Naive B cell (primary cell): ENCODE measurements around the gene ALPK1. TPM values are rescaled to one million over a fixed set of nuclear protein-coding genes. Genes with fewer than 3 reads are reported as not detected.
A peak's percentile ranks its signal among the peaks of the same experiment; 100 is the strongest.

ENCODE experiments used
- ATAC-seq, 2 donors: fragments of 150-1000 bp; cut with Tn5 transposase; 2 replicates each; pipeline ENCODE4 v1.10.0; 2021; ENCODE audit warnings: low read depth in 2 of 2, mild to moderate bottlenecking in 2 of 2, moderate library complexity in 2 of 2
- DNase-seq: peaks from one replicate; pipeline ENCODE4 v3.0.0; 2022
- H3K27ac Mint-ChIP-seq, 6 donors: one replicate each; pipeline ENCODE4 v1.8.0; 2020 to 2022; ENCODE audit warnings: mild to moderate bottlenecking in 6 of 6, mixed read lengths in 6 of 6, moderate library complexity in 5 of 6, inconsistent platforms in 2 of 6
- H3K27me3 Mint-ChIP-seq, 3 donors: one replicate each; pipeline ENCODE4 v1.8.0; 2021 to 2022; ENCODE audit warnings: mixed read lengths in 3 of 3, mild to moderate bottlenecking in 1 of 3
- H3K36me3 Mint-ChIP-seq, 2 donors: one replicate each; pipeline ENCODE4 v1.8.0; 2020 to 2022; ENCODE audit warnings: mixed read lengths in 2 of 2, inconsistent platforms in 1 of 2, mild to moderate bottlenecking in 1 of 2
- H3K4me1 Mint-ChIP-seq, 3 donors: one replicate each; pipeline ENCODE4 v1.8.0; 2020 to 2022; ENCODE audit warnings: mixed read lengths in 3 of 3, inconsistent platforms in 1 of 3, mild to moderate bottlenecking in 1 of 3, moderate library complexity in 1 of 3
- H3K4me3 Mint-ChIP-seq, 8 donors: one replicate each; pipeline ENCODE4 v1.8.0; 2020 to 2022; ENCODE audit warnings: mild to moderate bottlenecking in 8 of 8, mixed read lengths in 8 of 8, moderate library complexity in 8 of 8, inconsistent platforms in 2 of 8
- H3K9me3 Mint-ChIP-seq, 7 donors: one replicate each; pipeline ENCODE4 v1.8.0; 2020 to 2022; ENCODE audit warnings: mixed read lengths in 7 of 7, mild to moderate bottlenecking in 5 of 7, inconsistent platforms in 2 of 7, moderate library complexity in 1 of 7
- polyA plus RNA-seq, 6 donors: library from polyadenylated mRNA; unstranded; fragments of 300-500 nt; fragmentation: Illumina TruSeq; gene quantifications; one replicate each; pipeline ENCODE4 v1.2.3, GENCODE V29; 2021; ENCODE audit warnings: low read depth in 6 of 6

ALPK1 gene
- polyA plus RNA-seq, 6 donors from 2014 or later = 3.9 to 7.3 (median 5.3) TPM; not detected in 1

GRCh38 chr4:112321776-112322684, 24.9 kb downstream of the ALPK1 start:
- ATAC-seq (peak; percentile 78 to 84), DNase-seq (peak; percentile 59)
- Mint-ChIP-seq H3K36me3 (peaks cover 7 to 15% of the 10 kb centered on the region in 2 donors), H3K4me1 (peaks cover 0 to 10% (median 10%) of the 10 kb centered on the region in 3 donors), H3K4me3 (peak overlapping the region in 1 of 8 donors; percentile 66), H3K27ac (peak overlapping the region in 2 of 6 donors; percentile 5 to 40), H3K27me3 (no peaks in the 10 kb centered on the region), H3K9me3 (no peaks in the 10 kb centered on the region)

DNA sequence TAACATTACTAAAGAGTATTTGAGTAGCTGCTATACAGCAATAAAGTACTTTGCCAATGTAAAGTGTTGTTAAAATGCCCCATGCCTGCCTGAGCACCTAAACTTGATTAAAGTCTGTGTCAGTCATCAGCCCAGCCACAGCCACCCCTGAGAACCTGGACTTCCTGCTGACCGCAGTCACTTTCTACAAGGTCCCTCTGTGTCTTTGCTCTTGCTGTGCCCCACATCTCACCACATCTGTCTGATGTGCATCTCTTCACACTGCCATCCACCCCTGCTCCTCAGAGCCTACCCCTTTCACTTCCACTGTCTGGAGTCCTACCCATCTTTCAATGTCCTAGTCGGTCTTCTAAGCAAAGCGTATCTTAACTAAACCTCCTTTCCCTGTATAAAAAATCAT, 25.7 kb downstream of the ALPK1 start:
- Mint-ChIP-seq H3K36me3 (peaks cover 7 to 15% of the 10 kb centered on the region in 2 donors), H3K4me3 (no peak overlapping the region), H3K4me1 (peaks cover 0 to 13% (median 10%) of the 10 kb centered on the region in 3 donors), H3K27me3 (no peaks in the 10 kb centered on the region), H3K9me3 (no peaks in the 10 kb centered on the region), H3K27ac (peak overlapping the region in 3 of 6 donors; percentile 21 to 74 (median 72))
- no peak for DNase-seq
- ATAC-seq = no peak

DNA sequence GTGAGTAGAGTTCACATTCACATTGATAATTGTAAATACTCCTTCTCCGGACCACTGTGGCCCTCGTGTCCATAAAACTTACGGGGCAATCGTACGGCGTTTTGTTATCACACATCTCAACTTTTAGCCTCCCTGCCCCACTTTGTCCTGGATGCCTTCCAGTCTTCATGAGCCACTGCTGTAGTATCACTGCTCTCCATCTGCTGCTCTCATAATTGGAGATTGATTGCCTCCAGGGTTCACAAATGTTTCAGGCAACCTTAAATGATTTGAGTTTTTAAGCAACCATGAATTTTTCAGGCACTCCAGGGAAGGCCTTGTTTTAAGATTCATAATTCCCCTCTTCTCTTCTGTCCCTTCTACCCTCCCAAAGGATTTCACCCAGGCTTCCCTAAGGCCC, 28.4 kb downstream of the ALPK1 start:
- Mint-ChIP-seq H3K4me1 (peaks cover 0 to 10% (median 6%) of the 10 kb centered on the region in 3 donors), H3K9me3 (no peaks in the 10 kb centered on the region), H3K27ac (peak overlapping the region in 2 of 6 donors; percentile 9 to 15), H3K4me3 (no peak overlapping the region), H3K27me3 (no peaks in the 10 kb centered on the region), H3K36me3 (peaks cover 7 to 15% of the 10 kb centered on the region in 2 donors)
- DNase-seq = no peak
- no peak for ATAC-seq

- DNase-seq = peak; percentile 36
- H3K27me3 Mint-ChIP-seq = no peaks in the 10 kb centered on the region
- peaks cover 7 to 21% of the 10 kb centered on the region in 2 donors for H3K36me3 Mint-ChIP-seq
- H3K4me1 Mint-ChIP-seq = peaks cover 0 to 6% (median 0%) of the 10 kb centered on the region in 3 donors
- peak; percentile 25 to 54 for ATAC-seq
- no peak overlapping the region for H3K4me3 Mint-ChIP-seq
- no peak overlapping the region for H3K27ac Mint-ChIP-seq
- no peaks in the 10 kb centered on the region for H3K9me3 Mint-ChIP-seq
These were observed 31.0 kb downstream of the ALPK1 start for GRCh38 chr4:112327965-112328733.

DNA sequence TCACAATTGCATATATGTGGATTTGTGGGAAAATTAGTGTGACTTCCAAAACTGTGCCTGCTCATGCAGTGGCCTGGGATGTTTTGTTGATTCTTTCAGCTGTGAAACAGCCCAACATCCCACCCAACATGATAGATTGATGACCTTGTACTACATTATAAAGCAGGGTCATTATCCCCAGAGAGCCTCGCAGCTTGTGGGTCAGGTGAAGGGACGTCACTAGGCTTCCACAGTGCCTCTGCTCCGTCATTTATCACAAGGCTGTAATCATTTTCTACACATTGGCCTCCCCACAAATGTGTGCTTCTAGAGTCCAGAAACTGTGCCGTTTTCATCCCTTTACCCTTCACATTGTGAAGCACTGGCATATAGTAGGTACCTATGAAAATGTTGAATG, 31.6 kb downstream of the ALPK1 start:
- ATAC-seq (no peak), DNase-seq (no peak)
- peaks cover 7 to 21% of the 10 kb centered on the region in 2 donors for H3K36me3 Mint-ChIP-seq
- peak overlapping the region in 1 of 6 donors; percentile 41 for H3K27ac Mint-ChIP-seq
- H3K4me3 Mint-ChIP-seq = no peak overlapping the region
- no peaks in the 10 kb centered on the region for H3K27me3 Mint-ChIP-seq
- H3K9me3 Mint-ChIP-seq = no peaks in the 10 kb centered on the region
- H3K4me1 Mint-ChIP-seq = peaks cover 0 to 6% (median 0%) of the 10 kb centered on the region in 3 donors

GRCh38 chr4:112329672-112330375, 32.7 kb downstream of the ALPK1 start:
- ATAC-seq (no peak), DNase-seq (no peak)
- H3K4me3 Mint-ChIP-seq = no peak overlapping the region
- H3K9me3 Mint-ChIP-seq = no peaks in the 10 kb centered on the region
- no peaks in the 10 kb centered on the region for H3K27me3 Mint-ChIP-seq
- H3K27ac Mint-ChIP-seq = peak overlapping the region in 2 of 6 donors; percentile 37 to 94
- peaks cover 7 to 20% of the 10 kb centered on the region in 2 donors for H3K36me3 Mint-ChIP-seq
- peaks cover 0 to 6% (median 0%) of the 10 kb centered on the region in 3 donors for H3K4me1 Mint-ChIP-seq

DNA sequence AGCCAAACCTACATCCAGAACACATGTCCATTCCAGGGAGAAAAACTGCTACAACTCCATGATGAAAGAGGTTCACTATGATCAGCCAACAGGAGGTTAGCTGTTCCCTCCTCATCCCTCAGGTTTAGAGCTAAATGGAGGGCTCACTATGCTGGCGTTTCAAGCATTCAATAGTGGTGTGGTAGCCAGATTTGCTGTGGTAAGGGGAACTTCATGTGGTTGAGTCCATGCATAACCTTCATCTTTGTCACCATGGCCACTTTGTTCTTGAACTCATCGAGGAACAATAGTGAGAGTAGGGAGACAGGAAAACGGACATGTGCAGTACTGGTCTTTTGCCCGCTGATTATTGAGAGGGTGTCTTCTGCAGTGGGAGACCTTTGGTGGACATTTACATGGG, 33.8 kb downstream of the ALPK1 start:
- no peak for ATAC-seq
- no peaks in the 10 kb centered on the region for H3K27me3 Mint-ChIP-seq

GRCh38 chr4:112332398-112332797, 35.2 kb downstream of the ALPK1 start:
- DNase-seq (no peak), ATAC-seq (no peak)
- Mint-ChIP-seq H3K36me3 (peaks cover 0 to 5% of the 10 kb centered on the region in 2 donors), H3K4me3 (no peak overlapping the region), H3K27me3 (no peaks in the 10 kb centered on the region), H3K9me3 (no peaks in the 10 kb centered on the region), H3K27ac (no peak overlapping the region), H3K4me1 (peaks cover 0 to 6% (median 0%) of the 10 kb centered on the region in 3 donors)

More for the DNA sequence above, 33.8 kb downstream of the ALPK1 start:
- no peak for DNase-seq
- H3K4me1 Mint-ChIP-seq = peaks cover 0 to 6% (median 0%) of the 10 kb centered on the region in 3 donors
- no peaks in the 10 kb centered on the region for H3K9me3 Mint-ChIP-seq
- H3K27ac Mint-ChIP-seq = no peak overlapping the region
- no peak overlapping the region for H3K4me3 Mint-ChIP-seq
- H3K36me3 Mint-ChIP-seq = peaks cover under 1 to 9% of the 10 kb centered on the region in 2 donors

- Mint-ChIP-seq H3K4me1 (no peaks in the 10 kb centered on the region), H3K9me3 (no peaks in the 10 kb centered on the region), H3K4me3 (no peak overlapping the region), H3K27ac (no peak overlapping the region), H3K36me3 (peaks cover 0 to 5% of the 10 kb centered on the region in 2 donors), H3K27me3 (no peaks in the 10 kb centered on the region)
- no peak for DNase-seq
- ATAC-seq = no peak
These were observed 42.9 kb downstream of the ALPK1 start for GRCh38 chr4:112340023-112340422.

DNA sequence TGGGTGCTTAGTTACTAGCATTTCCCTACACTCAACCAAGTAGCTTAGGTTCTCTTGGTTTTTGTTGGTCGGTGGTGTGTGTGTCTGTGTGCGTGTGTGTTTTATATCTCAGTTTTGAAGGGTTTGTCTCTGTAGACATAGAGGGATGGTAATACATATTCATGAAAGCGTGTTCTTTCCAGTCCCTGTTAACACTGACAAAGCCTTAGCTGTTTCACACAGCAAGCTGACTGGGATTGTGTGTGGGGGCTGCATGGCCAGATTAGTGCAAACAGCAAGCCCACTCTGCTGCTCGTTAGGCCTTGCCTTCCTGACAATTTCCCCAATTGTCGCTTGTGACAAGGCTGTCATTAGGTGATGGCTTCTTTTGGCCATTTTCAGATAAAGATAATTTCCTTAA, 43.9 kb downstream of the ALPK1 start:
- ATAC-seq = no peak
- Mint-ChIP-seq H3K27me3 (no peaks in the 10 kb centered on the region), H3K27ac (no peak overlapping the region), H3K9me3 (no peaks in the 10 kb centered on the region), H3K4me1 (no peaks in the 10 kb centered on the region), H3K36me3 (peaks cover 0 to 9% of the 10 kb centered on the region in 2 donors), H3K4me3 (no peak overlapping the region)
- DNase-seq = no peak

DNA sequence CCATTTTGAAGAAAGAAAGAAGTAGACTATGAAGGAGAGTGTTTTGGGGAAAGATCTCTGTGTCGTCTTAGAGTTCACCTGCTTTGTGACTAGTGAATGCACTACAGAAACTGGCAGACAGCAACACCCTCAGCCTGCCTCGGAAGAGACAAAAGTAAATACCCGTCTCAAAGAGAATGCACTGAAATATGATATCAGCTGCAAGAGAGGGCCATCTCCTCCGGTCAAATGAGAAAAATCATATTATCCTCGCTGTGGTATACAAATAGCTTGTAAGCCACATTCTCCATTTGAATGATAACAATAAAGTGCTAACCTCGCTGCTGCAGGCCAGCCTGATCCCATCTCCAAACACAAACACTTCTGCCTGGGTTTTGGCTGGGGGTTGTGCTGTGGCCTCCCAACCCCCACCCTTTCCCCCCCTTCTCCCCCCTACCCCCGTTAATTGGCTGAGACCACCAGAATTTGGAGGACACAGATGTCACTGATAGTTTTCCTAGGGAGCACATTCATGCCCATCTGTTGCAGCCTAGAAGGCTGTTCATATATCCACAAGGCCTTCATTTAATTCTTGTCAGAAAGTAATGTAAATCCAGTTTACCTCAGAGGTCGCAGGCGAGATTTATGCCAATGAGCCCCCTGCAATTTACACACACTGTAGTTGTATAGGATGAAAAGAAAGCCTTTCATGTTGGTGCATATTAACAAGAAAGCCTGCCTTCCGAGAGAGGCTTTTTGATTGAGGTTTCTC, 46.3 kb downstream of the ALPK1 start:
- Mint-ChIP-seq H3K27ac (no peak overlapping the region), H3K36me3 (peaks cover 0 to 9% of the 10 kb centered on the region in 2 donors), H3K4me1 (no peaks in the 10 kb centered on the region), H3K4me3 (no peak overlapping the region), H3K27me3 (no peaks in the 10 kb centered on the region), H3K9me3 (no peaks in the 10 kb centered on the region)
- no peak for ATAC-seq
- DNase-seq = no peak

DNA sequence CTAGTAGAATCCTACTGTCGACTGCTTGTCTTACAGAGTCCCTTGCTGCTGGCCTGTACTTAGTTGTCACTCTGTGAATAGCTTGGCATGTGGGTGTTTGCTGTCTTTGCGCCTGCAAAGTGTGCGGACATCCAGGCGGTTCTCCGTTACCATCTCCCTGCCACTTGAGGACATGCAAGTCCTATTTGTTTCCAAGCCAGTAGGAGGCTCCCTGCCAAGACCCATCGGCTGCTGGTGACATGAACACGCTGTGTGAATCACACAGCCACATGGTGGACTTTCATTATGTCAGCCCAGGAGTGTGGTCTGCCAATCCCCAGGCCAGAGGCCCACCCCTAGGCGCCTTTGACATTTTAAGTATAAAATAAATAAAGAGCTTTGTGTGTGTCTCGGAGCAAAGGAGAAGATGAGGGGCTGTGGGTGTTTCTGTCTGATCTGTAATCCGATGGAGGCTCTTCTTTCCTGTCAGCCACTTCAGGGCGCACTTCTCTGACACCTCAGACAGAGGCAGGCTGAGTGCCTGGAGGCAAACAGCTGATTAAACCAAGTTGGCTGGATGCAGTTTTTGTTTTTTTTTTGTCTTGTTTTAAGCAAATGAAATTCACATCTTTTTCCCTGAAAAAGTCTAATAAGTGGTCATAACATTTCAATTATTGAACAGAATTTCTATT, 51.5 kb downstream of the ALPK1 start:
- Mint-ChIP-seq H3K9me3 (no peaks in the 10 kb centered on the region), H3K4me1 (peaks cover 0 to 3% (median 0%) of the 10 kb centered on the region in 3 donors), H3K27ac (peak overlapping the region in 2 of 6 donors; percentile 22 to 80), H3K36me3 (peaks cover 0 to 5% of the 10 kb centered on the region in 2 donors), H3K27me3 (no peaks in the 10 kb centered on the region), H3K4me3 (no peak overlapping the region)
- ATAC-seq = no peak
- DNase-seq = no peak
